ENCODE results near the gene MKLN1. TPM values are rescaled to one million over a fixed set of nuclear protein-coding genes. Genes with fewer than 3 reads are reported as not detected.

The MKLN1 gene
- total and polyA plus RNA-seq, 5 donors from 2014 or later, result 24.5 to 58.9 (median 34.8) TPM

- no peaks in the 10 kb centered on the region for H3K27me3 Mint-ChIP-seq
- H3K9me3 ChIP-seq (ENCODE audit: control insufficient read depth in 2 of 2, low read length in 2 of 2), result no peaks in the 10 kb centered on the region
- no peaks in the 10 kb centered on the region for H3K36me3 ChIP-seq (ENCODE audit: control insufficient read depth, insufficient read depth, low read length)
- no peak for DNase-seq
- peaks cover 0 to 1% (median 0%) of the 10 kb centered on the region in 7 donors for H3K9me3 Mint-ChIP-seq
- no peaks in the 10 kb centered on the region for H3K27me3 ChIP-seq (ENCODE audit: control insufficient read depth, insufficient read depth, low read length)
- peaks cover 50% of the 10 kb centered on the region for H3K4me1 ChIP-seq (ENCODE audit: control insufficient read depth, insufficient read depth, low read length, poor library complexity, severe bottlenecking)
- H3K4me3 ChIP-seq (ENCODE audit: low read depth, low read length), result no peak overlapping the region
- H3K4me1 Mint-ChIP-seq, result peaks cover 57 to 88% (median 78%) of the 10 kb centered on the region in 4 donors
- H3K36me3 Mint-ChIP-seq, result peaks cover 4% of the 10 kb centered on the region
- no peak overlapping the region for H3K27ac ChIP-seq (ENCODE audit: insufficient read depth, low read length, poor library complexity, severe bottlenecking)
- peak overlapping the region in 2 of 4 donors; percentile 13 to 33 for H3K4me3 Mint-ChIP-seq
- no peak overlapping the region for H3K27ac Mint-ChIP-seq
- no peak for ATAC-seq (ENCODE audit: low read depth in 2 of 2)
Observed at GRCh38 chr7:131369354-131369753, 41.7 kb downstream of the MKLN1 start.

- Histone ChIP-seq H3K4me1 (ENCODE audit: control insufficient read depth, insufficient read depth, low read length, poor library complexity, severe bottlenecking) (peaks cover 50% of the 10 kb centered on the region), H3K27ac (ENCODE audit: insufficient read depth, low read length, poor library complexity, severe bottlenecking) (no peak overlapping the region), H3K27me3 (ENCODE audit: control insufficient read depth, insufficient read depth, low read length) (no peaks in the 10 kb centered on the region), H3K9me3 (ENCODE audit: control insufficient read depth in 2 of 2, low read length in 2 of 2) (no peaks in the 10 kb centered on the region), H3K4me3 (ENCODE audit: low read depth, low read length) (peak overlapping the region; percentile 42), H3K36me3 (ENCODE audit: control insufficient read depth, insufficient read depth, low read length) (no peaks in the 10 kb centered on the region)
- Mint-ChIP-seq H3K9me3 (no peaks in the 10 kb centered on the region), H3K36me3 (peaks cover 8% of the 10 kb centered on the region), H3K27ac (peak overlapping the region in 1 of 3 donors; percentile 8), H3K4me3 (peak overlapping the region in 3 of 4 donors; percentile 3 to 56 (median 37)), H3K4me1 (peaks cover 50 to 81% (median 70%) of the 10 kb centered on the region in 4 donors), H3K27me3 (no peaks in the 10 kb centered on the region)
- DNase-seq (peak; percentile 4 to 78 (median 41)), ATAC-seq (ENCODE audit: low read depth in 2 of 2) (peak; percentile 65)
Observed at GRCh38 chr7:131370523-131370968, 42.9 kb downstream of the MKLN1 start.

- H3K27ac ChIP-seq (ENCODE audit: insufficient read depth, low read length, poor library complexity, severe bottlenecking), result no peak overlapping the region
- H3K9me3 ChIP-seq (ENCODE audit: control insufficient read depth in 2 of 2, low read length in 2 of 2), result no peaks in the 10 kb centered on the region
- H3K36me3 ChIP-seq (ENCODE audit: control insufficient read depth, insufficient read depth, low read length), result no peaks in the 10 kb centered on the region
- H3K27me3 ChIP-seq (ENCODE audit: control insufficient read depth, insufficient read depth, low read length), result no peaks in the 10 kb centered on the region
- H3K27me3 Mint-ChIP-seq, result no peaks in the 10 kb centered on the region
- H3K4me3 Mint-ChIP-seq, result no peak overlapping the region
- DNase-seq, result no peak
- no peak for ATAC-seq (ENCODE audit: low read depth in 2 of 2)
- peaks cover 44 to 73% (median 63%) of the 10 kb centered on the region in 4 donors for H3K4me1 Mint-ChIP-seq
- H3K27ac Mint-ChIP-seq, result no peak overlapping the region
- H3K9me3 Mint-ChIP-seq, result no peaks in the 10 kb centered on the region
- peaks cover 42% of the 10 kb centered on the region for H3K4me1 ChIP-seq (ENCODE audit: control insufficient read depth, insufficient read depth, low read length, poor library complexity, severe bottlenecking)
- no peak overlapping the region for H3K4me3 ChIP-seq (ENCODE audit: low read depth, low read length)
- peaks cover 8% of the 10 kb centered on the region for H3K36me3 Mint-ChIP-seq
Observed at GRCh38 chr7:131371411-131371810, 43.7 kb downstream of the MKLN1 start.

GRCh38 chr7:131372554-131372953, 44.9 kb downstream of the MKLN1 start:
- Histone ChIP-seq H3K36me3 (ENCODE audit: control insufficient read depth, insufficient read depth, low read length) (no peaks in the 10 kb centered on the region), H3K4me1 (ENCODE audit: control insufficient read depth, insufficient read depth, low read length, poor library complexity, severe bottlenecking) (peaks cover 33% of the 10 kb centered on the region), H3K4me3 (ENCODE audit: low read depth, low read length) (no peak overlapping the region), H3K27ac (ENCODE audit: insufficient read depth, low read length, poor library complexity, severe bottlenecking) (no peak overlapping the region), H3K27me3 (ENCODE audit: control insufficient read depth, insufficient read depth, low read length) (no peaks in the 10 kb centered on the region), H3K9me3 (ENCODE audit: control insufficient read depth in 2 of 2, low read length in 2 of 2) (no peaks in the 10 kb centered on the region)
- no peak for ATAC-seq (ENCODE audit: low read depth in 2 of 2)
- no peak overlapping the region for H3K4me3 Mint-ChIP-seq
- no peak overlapping the region for H3K27ac Mint-ChIP-seq
- H3K4me1 Mint-ChIP-seq, result peaks cover 45 to 65% (median 57%) of the 10 kb centered on the region in 4 donors
- no peaks in the 10 kb centered on the region for H3K9me3 Mint-ChIP-seq
- H3K36me3 Mint-ChIP-seq, result peaks cover 15% of the 10 kb centered on the region
- H3K27me3 Mint-ChIP-seq, result no peaks in the 10 kb centered on the region
- DNase-seq, result no peak

- H3K27me3 ChIP-seq (ENCODE audit: control insufficient read depth, insufficient read depth, low read length), result no peaks in the 10 kb centered on the region
- Mint-ChIP-seq H3K36me3 (peaks cover 11% of the 10 kb centered on the region), H3K4me1 (peaks cover 28 to 51% (median 46%) of the 10 kb centered on the region in 4 donors), H3K4me3 (no peak overlapping the region), H3K27ac (peak overlapping the region in 1 of 3 donors; percentile 28), H3K9me3 (no peaks in the 10 kb centered on the region), H3K27me3 (no peaks in the 10 kb centered on the region)
- no peaks in the 10 kb centered on the region for H3K9me3 ChIP-seq (ENCODE audit: control insufficient read depth in 2 of 2, low read length in 2 of 2)
- H3K36me3 ChIP-seq (ENCODE audit: control insufficient read depth, insufficient read depth, low read length), result peaks cover 4% of the 10 kb centered on the region
- no peak overlapping the region for H3K27ac ChIP-seq (ENCODE audit: insufficient read depth, low read length, poor library complexity, severe bottlenecking)
- H3K4me3 ChIP-seq (ENCODE audit: low read depth, low read length), result no peak overlapping the region
- DNase-seq, result no peak
- H3K4me1 ChIP-seq (ENCODE audit: control insufficient read depth, insufficient read depth, low read length, poor library complexity, severe bottlenecking), result peaks cover 19% of the 10 kb centered on the region
- no peak for ATAC-seq (ENCODE audit: low read depth in 2 of 2)
Observed at GRCh38 chr7:131374821-131375220, 47.1 kb downstream of the MKLN1 start.

- Mint-ChIP-seq H3K9me3 (no peaks in the 10 kb centered on the region), H3K36me3 (peaks cover 7% of the 10 kb centered on the region), H3K27me3 (no peaks in the 10 kb centered on the region), H3K27ac (no peak overlapping the region), H3K4me3 (no peak overlapping the region), H3K4me1 (peaks cover 32 to 57% (median 34%) of the 10 kb centered on the region in 4 donors)
- peaks cover 20% of the 10 kb centered on the region for H3K4me1 ChIP-seq (ENCODE audit: control insufficient read depth, insufficient read depth, low read length, poor library complexity, severe bottlenecking)
- no peak for ATAC-seq (ENCODE audit: low read depth in 2 of 2)
- H3K36me3 ChIP-seq (ENCODE audit: control insufficient read depth, insufficient read depth, low read length), result peaks cover 4% of the 10 kb centered on the region
- no peak overlapping the region for H3K4me3 ChIP-seq (ENCODE audit: low read depth, low read length)
- H3K27ac ChIP-seq (ENCODE audit: insufficient read depth, low read length, poor library complexity, severe bottlenecking), result no peak overlapping the region
- H3K9me3 ChIP-seq (ENCODE audit: control insufficient read depth in 2 of 2, low read length in 2 of 2), result no peaks in the 10 kb centered on the region
- H3K27me3 ChIP-seq (ENCODE audit: control insufficient read depth, insufficient read depth, low read length), result no peaks in the 10 kb centered on the region
- DNase-seq, result no peak
Observed at GRCh38 chr7:131381069-131381838, 53.6 kb downstream of the MKLN1 start.

- Histone ChIP-seq H3K4me3 (ENCODE audit: low read depth, low read length) (no peak overlapping the region), H3K36me3 (ENCODE audit: control insufficient read depth, insufficient read depth, low read length) (peaks cover under 1% of the 10 kb centered on the region), H3K9me3 (ENCODE audit: control insufficient read depth in 2 of 2, low read length in 2 of 2) (no peaks in the 10 kb centered on the region), H3K27ac (ENCODE audit: insufficient read depth, low read length, poor library complexity, severe bottlenecking) (peak overlapping the region; percentile 15), H3K4me1 (ENCODE audit: control insufficient read depth, insufficient read depth, low read length, poor library complexity, severe bottlenecking) (peaks cover 20% of the 10 kb centered on the region), H3K27me3 (ENCODE audit: control insufficient read depth, insufficient read depth, low read length) (no peaks in the 10 kb centered on the region)
- Mint-ChIP-seq H3K36me3 (peaks cover 13% of the 10 kb centered on the region), H3K27me3 (no peaks in the 10 kb centered on the region), H3K9me3 (no peaks in the 10 kb centered on the region), H3K27ac (peak overlapping the region in 2 of 3 donors; percentile 8 to 83), H3K4me1 (peaks cover 28 to 66% (median 37%) of the 10 kb centered on the region in 4 donors), H3K4me3 (peak overlapping the region in 1 of 4 donors; percentile 21)
- ATAC-seq (ENCODE audit: low read depth in 2 of 2), result no peak
- DNase-seq, result peak in 1 of 3 donors; percentile 25
Observed at GRCh38 chr7:131383417-131384285, 56.0 kb downstream of the MKLN1 start.
